Adipose tissue (tissue), 3 donors: ENCODE measurements around the gene NKD1. TPM values are rescaled to one million over a fixed set of nuclear protein-coding genes. Genes with fewer than 3 reads are reported as not detected.

Source experiments
- H3K27ac ChIP-seq: one replicate; pipeline ENCODE4 v1.5.1; 2013; ENCODE audit warnings: low read depth, low read length
- WGBS, 3 donors: extraction: QIAGEN DNeasy Blood & Tissue Kit; methylation state at CpG; one replicate each; pipeline ENCODE4 v1.1.7; 2013; 5-methylcytosine and 5-hydroxymethylcytosine counted together
- polyA plus RNA-seq, 3 donors: library from polyadenylated mRNA; stranded (reverse); fragments of 200-250 nt; gene quantifications; one replicate each; pipeline ENCODE4 v1.2.3, GENCODE V29; 2013
- donor health status: healthy with polysubstance abuse.
- donor health status: Bipolar disorder and iron deficiency.
- donor health status: healthy.

Gene NKD1
- polyA plus RNA-seq, 3 donors: 0.31 to 1.3 (median 1.1) TPM

DNA sequence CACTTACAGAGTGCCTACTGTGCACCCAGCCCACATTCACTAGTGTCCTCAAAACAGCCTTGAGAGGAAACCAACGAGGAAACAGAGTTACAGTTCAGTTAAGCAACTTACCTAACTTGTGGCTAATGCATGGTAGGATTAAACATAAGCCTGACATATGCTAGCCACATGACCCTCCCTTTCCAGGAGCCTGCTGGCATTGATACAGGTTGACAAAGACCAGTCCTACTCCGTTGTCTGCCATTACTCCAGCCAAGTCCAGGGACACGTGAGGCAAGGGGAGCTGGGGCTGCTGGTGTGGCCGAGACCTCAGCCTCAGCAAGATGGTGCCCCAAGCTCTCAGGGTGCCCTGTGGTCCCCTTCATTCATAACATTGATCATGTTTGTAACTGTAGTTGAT, 95.0 kb downstream of the NKD1 start:
- 66 to 84% (median 84%) methylated on average over 4 of the region's 4 CpGs for WGBS, 3 donors
- no peak overlapping the region for H3K27ac ChIP-seq

DNA sequence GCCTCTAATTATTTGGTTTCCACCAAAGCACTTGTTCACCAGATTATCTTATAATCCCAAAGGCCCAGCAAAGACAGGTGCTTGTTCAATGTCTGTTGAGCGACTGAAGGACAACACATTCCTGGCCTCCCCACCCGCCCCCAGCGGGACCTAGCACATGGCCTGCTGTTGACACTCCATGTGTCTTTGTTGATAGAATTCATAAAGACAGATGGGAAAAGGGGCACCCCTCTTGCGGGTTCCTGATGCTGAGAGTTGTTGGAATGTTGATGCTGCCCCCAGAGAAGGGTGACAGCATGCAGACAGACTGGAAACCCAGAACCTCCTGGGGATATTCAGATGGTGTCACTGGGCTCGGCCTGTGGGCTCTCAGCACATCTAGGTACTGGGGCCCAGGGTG, 96.0 kb downstream of the NKD1 start:
- H3K27ac ChIP-seq: no peak overlapping the region

DNA sequence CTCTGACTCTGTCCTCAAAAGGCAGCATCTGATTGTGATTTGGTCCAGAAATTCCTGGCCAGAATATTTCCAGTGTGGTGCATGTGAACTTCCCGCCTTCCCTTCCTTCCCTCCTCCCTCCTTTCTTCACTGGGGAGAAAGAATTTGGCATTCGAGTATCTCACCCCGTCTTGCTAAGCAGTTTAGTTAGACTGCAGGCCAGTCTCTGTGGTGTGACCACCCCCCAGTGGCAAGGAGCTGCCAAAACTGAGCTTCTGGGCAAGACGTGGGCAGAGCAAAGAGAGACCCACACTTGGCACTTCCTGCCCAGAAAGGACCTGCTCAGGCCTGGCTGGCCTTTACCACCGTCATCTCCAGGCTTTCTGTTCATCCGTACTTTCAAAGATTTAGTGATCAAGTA, 96.5 kb downstream of the NKD1 start:
- WGBS, 3 donors: 36 to 53% (median 40%) methylated on average over 6 of the region's 6 CpGs
- no peak overlapping the region for H3K27ac ChIP-seq

More for the DNA sequence above, 96.0 kb downstream of the NKD1 start:
- WGBS, 3 donors: 86 to 93% (median 90%) methylated on average over 5 of the region's 5 CpGs

DNA sequence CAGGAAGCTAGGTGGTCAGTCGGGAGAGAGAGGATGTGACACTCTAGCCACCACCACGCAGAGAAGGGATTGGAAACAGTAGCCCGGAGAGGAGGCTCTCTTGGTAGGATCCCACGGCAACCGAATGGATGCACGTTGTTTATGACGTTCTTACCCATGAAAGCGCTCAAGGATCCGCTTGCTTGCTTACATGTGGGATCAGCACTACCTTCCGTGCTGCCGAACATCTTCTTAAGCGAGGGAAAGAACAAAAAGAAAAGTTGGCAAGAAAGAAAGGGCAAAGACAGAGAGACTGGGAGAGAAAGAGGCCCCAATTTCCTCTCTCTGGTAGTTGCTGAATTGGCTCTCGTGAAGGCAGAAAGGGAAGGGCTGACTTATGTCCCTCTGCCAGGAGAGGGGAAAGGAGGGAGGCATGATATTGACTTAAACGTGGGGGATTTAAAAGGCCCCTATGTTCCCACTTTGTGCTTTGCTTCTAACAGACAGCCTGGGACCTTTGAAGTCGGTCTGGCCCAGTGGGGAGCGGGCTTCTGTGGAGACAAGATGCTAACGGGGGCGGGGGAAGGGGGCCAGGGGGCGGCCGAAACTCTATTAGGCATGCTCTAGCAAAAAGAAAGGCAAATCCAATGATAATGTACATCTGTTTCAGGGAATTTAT, 97.5 kb downstream of the NKD1 start:
- WGBS, 3 donors: 67 to 80% (median 70%) methylated on average over 20 of the region's 20 CpGs
- H3K27ac ChIP-seq: no peak overlapping the region

DNA sequence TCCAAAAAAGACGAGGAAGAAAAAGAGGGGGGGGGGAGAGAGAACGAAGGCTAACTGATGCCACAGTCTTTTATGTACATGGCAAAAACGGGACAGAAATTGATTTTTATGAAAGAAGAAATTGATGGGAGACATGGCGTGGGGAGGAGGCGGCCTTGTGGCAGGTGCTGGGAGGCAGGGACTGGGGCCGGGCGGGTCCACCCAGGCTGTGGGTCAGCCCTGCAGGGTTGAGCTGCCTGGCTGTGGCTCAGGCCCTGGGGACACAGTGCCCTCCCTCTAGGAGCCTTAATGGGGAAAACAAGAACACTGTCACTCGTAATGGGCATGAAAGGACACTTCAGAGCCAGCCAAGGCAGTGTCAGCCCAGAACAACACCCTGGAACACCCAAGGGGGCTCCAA, 98.1 kb downstream of the NKD1 start:
- WGBS, 3 donors: 79 to 80% (median 79%) methylated on average over 8 of the region's 8 CpGs
- no peak overlapping the region for H3K27ac ChIP-seq

DNA sequence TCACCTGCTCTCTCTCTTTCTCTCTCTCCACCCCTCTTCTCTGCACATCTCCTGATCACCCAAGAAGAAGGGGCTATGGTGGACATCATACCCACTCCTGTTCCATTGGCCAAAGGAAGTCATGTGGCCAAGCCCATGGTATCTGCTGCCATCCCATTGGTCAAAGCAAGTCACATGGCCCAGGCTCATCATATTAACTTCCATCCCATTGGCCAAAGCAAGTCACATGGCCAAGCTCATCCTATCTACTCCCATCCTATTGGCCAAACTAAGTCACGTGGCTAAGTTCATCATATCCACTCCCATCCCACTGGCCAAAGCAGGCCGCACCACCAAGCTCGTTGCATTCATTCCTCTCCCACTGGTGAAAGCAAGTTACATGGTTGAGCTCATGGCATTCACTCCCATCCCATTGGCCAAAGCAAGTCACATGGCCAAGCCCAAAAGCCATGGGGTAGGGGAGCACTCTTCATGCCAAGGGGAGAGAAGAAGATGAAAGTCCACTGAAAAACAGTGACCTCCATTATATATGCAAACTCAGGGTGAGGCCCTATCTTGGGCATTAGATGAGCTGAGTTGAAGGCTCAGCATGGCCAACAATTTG, 103.7 kb downstream of the NKD1 start:
- WGBS, 3 donors: 97 to 99% (median 99%) methylated on average over 3 of the region's 3 CpGs
- no peak overlapping the region for H3K27ac ChIP-seq

DNA sequence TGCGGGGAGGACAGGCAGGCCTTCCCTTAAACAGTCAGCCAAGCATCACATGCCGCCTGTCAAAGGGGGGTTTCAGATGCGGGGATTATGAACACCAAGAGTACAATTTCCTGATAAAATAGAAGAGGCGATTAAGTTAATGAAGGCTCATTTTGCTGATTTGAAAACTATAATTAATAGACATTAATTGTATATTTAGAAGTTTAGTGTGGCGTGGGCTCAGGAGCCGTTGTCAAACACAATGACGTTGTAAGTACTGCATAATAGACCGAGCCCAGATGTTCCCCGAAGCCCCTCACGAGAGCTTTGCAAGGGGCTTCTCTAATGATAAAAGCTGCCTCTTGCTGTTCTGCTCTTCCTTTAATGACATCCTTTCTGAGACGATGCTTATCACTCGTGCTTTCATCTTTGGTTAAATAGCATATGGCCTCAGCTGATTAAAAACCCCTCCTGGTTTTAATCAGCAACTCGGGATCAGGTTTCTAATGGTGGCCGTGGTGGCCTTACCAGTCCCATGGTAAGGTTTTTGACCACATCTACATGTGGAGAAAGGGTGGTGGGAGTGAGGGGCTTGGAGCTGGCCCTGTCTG, 104.7 kb downstream of the NKD1 start:
- no peak overlapping the region for H3K27ac ChIP-seq
- 69 to 79% (median 73%) methylated on average over 14 of the region's 14 CpGs for WGBS, 3 donors

DNA sequence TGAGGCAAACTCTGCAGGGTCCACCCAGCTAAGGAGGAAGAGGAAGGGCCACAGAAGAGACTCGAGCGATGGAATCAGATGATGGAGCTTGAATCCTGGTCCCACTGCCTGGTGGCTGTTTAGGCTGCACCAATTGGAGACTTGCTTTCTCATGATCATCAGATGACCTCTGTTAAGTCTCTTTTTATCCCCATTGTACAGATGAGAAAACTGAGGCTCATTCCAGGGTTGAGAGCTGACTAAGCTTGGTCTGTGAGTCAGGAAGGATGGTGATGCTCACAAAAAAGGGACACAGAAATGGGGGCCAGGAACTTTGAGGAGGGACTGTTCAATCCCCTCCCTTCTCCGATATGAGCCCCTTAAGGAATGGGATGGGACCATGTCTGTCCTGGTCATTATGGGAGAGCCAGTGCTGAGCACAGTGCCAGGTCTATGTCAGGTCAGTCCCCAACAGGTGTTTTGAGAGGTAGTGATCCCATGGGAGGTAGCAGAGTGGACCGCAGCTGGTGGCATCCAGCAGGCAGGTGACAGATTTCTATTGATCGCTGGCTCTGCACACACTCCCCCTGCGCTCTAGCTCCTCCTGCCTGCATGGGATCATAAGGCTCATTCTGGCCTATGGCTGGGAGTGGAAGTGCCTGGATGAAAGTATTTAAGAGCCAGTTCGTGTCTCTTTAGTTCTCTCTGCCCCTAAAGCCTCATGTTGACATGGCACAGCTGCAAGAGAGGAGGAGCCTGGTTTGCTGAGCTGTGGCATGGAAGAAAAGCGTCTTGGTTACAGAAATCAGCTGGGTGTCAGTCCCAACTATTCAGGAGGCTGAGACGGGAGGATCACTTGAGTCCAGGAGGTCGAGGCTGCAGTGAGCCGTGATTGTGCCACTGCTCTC, 105.7 kb downstream of the NKD1 start:
- WGBS, 3 donors: 47 to 87% (median 85%) methylated on average over 11 of the region's 11 CpGs
- H3K27ac ChIP-seq: no peak overlapping the region

DNA sequence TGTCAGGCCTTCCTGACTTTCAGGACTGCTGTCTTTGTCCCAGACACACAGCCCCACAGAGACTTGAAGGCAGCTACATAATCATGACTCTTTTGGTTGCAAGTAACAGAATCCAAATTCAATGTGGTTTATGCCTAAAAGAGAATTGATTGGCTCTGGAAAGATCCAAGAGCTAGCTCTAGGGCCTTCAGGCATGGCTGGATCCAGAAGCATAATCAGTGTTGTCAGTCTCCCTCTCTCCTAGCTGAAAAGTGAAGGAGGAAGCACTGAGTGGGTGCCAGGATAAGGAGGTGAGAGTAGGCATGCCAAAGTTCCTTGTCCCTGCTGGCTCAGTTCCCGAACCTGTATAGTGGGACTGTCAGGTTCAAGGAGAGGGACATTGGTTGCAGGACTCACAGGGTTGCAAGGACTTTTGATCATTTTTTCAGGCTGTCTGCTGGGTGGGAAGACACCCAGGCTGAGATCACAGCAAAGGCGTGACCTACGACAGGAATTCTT, 107.4 kb downstream of the NKD1 start:
- no peak overlapping the region for H3K27ac ChIP-seq
- 54 to 96% (median 95%) methylated on average over 3 of the region's 3 CpGs for WGBS, 3 donors

DNA sequence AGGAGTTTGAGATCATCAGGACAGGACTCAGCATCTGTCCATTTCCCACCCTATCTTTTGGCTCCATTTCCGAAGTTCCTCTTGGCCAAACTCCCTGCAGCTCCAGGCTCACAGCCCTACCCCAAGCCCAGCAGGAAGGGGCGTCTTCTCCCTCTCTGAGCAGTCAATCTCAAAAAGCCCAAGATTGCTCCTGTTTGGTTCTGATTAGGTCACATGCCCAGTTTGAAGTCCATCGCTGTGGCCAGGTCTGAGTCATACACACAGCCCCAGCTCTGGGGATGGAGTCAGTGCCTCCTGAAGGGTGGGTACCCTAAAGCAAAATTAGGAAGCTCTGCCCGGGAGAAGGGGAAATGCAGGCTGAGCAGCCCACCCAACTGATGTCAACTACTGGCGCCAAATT, 109.0 kb downstream of the NKD1 start:
- 43 to 52% (median 49%) methylated on average over 5 of the region's 5 CpGs for WGBS, 3 donors
- H3K27ac ChIP-seq: no peak overlapping the region

DNA sequence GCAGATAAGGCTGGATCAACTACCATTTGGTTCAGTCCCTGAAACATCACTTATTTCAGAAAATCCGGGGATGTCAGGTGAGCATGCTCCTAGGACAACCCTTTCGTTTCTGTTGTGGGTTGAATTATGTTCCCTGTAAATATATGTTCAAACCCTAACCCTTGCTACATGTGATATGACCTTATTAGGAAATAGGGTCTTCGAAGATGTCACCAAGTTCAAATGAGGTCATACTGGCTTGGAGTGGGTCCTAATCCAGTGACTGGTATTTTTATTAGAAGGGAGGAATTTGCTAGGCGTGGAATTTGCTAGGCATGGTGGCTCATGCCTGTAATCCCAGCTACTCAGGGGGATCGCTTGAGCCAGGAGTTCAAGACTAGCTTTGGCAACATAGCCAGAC, 111.6 kb downstream of the NKD1 start:
- no peak overlapping the region for H3K27ac ChIP-seq
- 83 to 90% (median 83%) methylated on average over 5 of the region's 5 CpGs for WGBS, 3 donors

DNA sequence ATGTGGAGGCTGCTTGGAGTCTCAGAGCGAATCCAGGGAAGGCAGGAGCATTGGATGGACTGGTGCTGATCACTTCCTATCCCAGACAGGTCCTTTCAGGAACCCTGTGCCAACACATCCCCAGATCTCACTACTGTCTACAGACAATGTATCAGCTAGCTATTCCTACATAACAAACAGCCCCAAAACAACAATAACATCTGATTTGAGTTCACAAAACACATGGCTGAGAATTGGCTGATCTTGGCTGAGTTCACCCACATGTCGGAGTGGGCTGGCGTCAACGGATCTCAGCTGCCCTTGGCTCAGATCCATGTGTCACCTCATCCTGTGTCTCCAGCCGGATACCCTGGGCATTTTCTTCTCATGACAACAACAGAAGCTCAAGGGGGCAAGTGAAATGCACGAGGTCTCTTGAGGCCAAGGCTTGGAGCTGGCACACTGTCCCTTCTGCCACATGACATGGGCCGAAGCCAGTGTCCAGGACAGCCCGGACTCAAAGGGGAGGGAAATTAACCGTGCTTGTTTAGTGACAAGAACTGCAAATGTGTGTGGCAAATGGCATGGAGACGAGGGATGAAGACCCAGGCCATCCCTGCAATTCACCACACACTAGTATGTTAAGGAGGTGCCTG, 114.2 kb downstream of the NKD1 start:
- WGBS, 3 donors: 65 to 95% (median 89%) methylated on average over 10 of the region's 10 CpGs
- H3K27ac ChIP-seq: no peak overlapping the region

DNA sequence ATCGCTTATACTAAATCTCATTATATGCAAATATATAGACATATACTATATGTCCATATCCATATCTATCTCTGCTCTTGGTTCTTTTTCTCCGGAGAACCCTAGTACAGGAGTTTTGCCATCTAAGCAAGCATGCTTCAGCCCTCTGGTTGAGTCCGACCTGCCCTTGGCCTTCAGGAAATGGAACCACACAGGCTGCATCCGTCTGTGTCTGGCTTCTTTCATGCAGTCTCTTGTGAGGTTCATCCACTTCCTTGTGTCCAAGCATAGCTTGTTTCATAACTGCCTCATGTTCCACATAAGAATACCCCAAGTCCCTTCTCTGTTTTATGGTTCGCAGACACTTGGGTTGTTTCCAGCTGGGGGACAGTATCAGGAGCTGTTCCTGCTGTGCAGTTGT, 116.1 kb downstream of the NKD1 start:
- 69 to 91% (median 73%) methylated on average over 5 of the region's 5 CpGs for WGBS, 3 donors
- H3K27ac ChIP-seq: no peak overlapping the region

DNA sequence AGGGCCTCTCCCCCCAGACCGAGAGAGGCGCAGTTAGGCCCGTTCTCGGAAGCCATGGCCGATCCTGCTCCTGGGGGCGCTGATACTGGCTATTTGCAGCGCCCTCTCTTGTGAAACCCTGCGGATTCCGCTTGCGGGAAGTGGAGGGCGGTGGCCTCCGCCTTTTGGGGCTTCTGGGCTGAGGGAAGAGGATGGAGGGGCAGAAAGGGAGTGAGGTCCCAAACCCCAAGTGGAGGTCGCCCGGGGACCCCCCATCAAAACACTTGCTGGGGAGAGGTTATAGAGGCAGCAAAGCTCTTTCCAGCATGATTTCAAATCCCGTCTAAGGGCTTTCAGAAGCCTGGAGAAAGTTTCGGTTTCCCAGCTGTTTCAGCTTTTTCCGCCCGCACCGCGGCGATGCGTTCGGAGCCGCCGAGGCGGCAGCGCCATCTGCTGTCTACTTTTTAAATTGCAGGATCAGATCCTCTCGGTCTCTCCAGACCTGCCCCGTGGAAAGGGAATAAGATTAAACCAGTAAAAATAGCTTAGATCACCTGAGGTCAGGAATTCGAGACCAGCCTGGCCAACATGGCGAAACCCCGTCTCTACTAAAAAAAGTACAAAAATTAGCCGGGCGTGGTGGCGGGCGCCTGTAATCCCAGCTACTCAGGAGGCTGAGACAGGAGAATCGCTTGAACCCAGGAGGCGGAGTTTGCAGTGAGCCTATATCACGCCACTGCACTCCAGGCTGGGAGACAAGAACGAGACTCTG, 117.1 kb downstream of the NKD1 start:
- WGBS, 3 donors: 13 to 19% (median 14%) methylated on average over 40 of the region's 40 CpGs
- H3K27ac ChIP-seq: no peak overlapping the region

DNA sequence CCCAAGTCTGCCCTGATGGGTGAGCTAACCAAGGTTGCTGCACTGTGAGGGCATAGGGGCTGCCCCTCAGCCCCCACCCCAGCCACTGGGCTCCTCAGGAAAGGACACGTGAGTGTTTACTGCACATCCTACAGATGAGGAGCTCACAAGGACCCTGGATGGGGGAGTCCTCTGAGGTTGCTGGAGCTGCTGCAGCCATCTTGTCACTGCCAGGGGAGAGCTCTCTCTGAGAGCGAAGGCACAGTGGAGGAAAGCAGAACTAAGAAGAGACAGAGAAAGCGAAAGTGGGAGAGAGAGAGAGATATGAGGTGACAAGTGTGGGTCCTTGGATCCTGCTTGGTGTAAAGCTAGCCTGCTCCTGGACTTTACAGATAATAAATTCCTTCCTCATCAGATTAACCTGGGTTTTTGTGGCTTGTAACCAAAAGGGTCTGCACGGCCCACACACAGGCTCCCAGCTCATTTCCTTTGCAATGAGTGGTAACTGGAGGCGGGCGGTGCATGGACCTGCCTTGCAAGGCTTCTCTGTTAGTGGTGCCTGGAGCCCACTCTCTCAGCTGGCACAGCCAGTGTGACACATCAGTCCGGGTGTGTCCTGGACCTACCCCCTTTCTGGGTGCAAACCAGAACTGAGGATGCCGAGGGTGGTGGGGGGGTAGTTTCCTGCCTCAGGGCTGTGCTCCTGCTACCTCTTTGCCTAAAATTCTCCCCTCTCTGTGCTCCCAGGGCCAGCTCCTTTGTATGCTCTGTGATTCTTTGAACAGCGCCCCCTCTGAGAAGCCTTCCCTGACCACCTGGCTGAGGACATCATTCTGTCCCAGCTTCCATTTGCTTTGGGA, 118.7 kb downstream of the NKD1 start:
- 45 to 81% (median 61%) methylated on average over 9 of the region's 9 CpGs for WGBS, 3 donors
- H3K27ac ChIP-seq: no peak overlapping the region

DNA sequence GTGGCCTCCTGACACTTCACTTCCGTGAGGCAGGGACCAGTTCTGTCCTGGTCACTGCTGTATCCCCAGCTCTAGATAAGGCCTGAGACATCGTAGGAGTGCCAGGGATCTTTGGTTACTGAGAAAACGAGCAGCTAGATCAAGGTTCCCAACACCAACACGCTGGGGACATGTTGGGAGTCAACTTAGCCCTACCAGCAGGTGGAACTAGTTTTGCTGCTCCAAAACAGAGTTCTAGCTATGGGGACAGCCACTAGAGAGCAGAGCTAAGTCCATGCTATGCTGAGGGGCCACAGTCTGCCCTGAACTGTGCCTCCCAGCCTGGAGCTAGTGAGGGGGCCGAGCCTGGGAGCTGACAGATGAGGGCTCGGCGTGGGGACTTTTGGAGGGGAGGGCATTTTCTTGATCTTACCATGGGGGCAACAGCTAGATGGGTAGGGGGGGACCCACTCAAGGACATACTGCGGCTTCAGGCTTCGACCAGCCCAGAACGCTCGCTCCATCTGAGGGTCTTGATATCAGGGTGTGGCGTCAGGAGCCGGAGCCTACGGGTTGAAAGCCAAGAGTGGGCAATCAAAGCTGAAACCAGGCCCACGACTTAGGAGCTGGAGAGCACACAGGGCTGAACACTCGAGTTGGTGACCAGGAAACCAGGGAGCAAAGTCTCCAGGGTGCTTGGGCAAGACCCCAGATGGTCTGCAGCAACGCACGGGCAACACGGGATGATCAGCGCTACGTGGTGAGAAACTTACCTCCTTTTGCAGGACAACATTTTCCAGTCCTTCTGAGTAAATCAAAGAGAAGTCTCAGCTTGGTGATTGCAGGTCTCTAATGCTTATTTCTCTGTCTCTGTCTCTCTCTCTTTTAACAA, 119.5 kb downstream of the NKD1 start:
- 86 to 88% (median 86%) methylated on average over 21 of the region's 21 CpGs for WGBS, 3 donors
- H3K27ac ChIP-seq: no peak overlapping the region
